Natural killer cell (primary cell): ENCODE data around the gene C22orf15. TPM values are rescaled to one million over a fixed set of nuclear protein-coding genes. Genes with fewer than 3 reads are reported as not detected.

ENCODE experiments used
- ATAC-seq, 3 donors: fragments of 150-1000 bp in 2 of 3; fragments of 200-7000 bp in 1 of 3; cut with Tn5 transposase; 1 replicate in 1 of 3; 2 replicates in 2 of 3; pipeline ENCODE4 v1.10.0; 2021; ENCODE audit warnings: mild to moderate bottlenecking in 2 of 3, moderate library complexity in 2 of 3
- DNase-seq, 2 donors: peaks; one replicate each; pipeline versions ENCODE4 v3.0.0 to v3.0.0-alpha.2; 2013 to 2021; ENCODE audit warnings: mixed read lengths in 1 of 2
- H3K27ac ChIP-seq: one replicate; pipeline ENCODE4 v1.5.1; 2013; ENCODE audit warnings: mild to moderate bottlenecking, low read length
- H3K27me3 ChIP-seq: one replicate; pipeline ENCODE4 v1.6.1; 2013; ENCODE audit warnings: low read length; ENCODE audit not compliant: control insufficient read depth, insufficient read depth
- H3K36me3 ChIP-seq: one replicate; pipeline ENCODE4 v1.6.1; 2013; ENCODE audit warnings: low read length; ENCODE audit not compliant: control insufficient read depth, insufficient read depth
- H3K4me1 ChIP-seq: one replicate; pipeline ENCODE4 v1.6.1; 2013; ENCODE audit warnings: low read length; ENCODE audit not compliant: control insufficient read depth, insufficient read depth
- H3K4me3 ChIP-seq: one replicate; pipeline ENCODE4 v1.5.1; 2013; ENCODE audit warnings: low read length
- H3K9me3 ChIP-seq: one replicate; pipeline ENCODE4 v1.6.1; 2013; ENCODE audit warnings: low read length; ENCODE audit not compliant: control insufficient read depth, insufficient read depth
- H3K27ac Mint-ChIP-seq, 2 donors: one replicate each; pipeline ENCODE4 v1.8.0; 2022; ENCODE audit warnings: mild to moderate bottlenecking in 2 of 2, mixed read lengths in 2 of 2, moderate library complexity in 1 of 2
- H3K27me3 Mint-ChIP-seq, 2 donors: one replicate each; pipeline ENCODE4 v1.8.0; 2022; ENCODE audit warnings: low read depth in 2 of 2, mixed read lengths in 2 of 2
- H3K36me3 Mint-ChIP-seq: one replicate; pipeline ENCODE4 v1.8.0; 2022; ENCODE audit warnings: mixed read lengths
- H3K4me1 Mint-ChIP-seq, 2 donors: one replicate each; pipeline ENCODE4 v1.8.0; 2022; ENCODE audit warnings: mixed read lengths in 2 of 2
- H3K4me3 Mint-ChIP-seq: one replicate; pipeline ENCODE4 v1.8.0; 2022; ENCODE audit warnings: mild to moderate bottlenecking, moderate library complexity, mixed read lengths
- H3K9me3 Mint-ChIP-seq, 2 donors: one replicate each; pipeline ENCODE4 v1.8.0; 2022; ENCODE audit warnings: mixed read lengths in 2 of 2
- whole genome bisulfite sequencing: methylation state at CpG from one replicate; pipeline ENCODE4 v1.1.7; 2013; ENCODE audit warnings: missing lambda C conversion rate; ENCODE audit not compliant: insufficient coverage; 5-methylcytosine and 5-hydroxymethylcytosine counted together
- intact Hi-C: fragments of 100-400 bp; cut with micrococcal nuclease; formaldehyde crosslinking; loops from one replicate; pipeline ENCODE4 v1.14.2; 2022
- total RNA-seq, 4 donors: library from RNA; stranded (reverse); fragments of 120-200 nt in 1 of 4; gene quantifications; one replicate each; pipeline versions ENCODE4 v1.2.3 to v1.2.4, GENCODE V29; 2013 to 2022
- TF ChIP-seq, protein P1 (sequence below): fragments of 200-600 bp; IDR thresholded peaks from one replicate; pipeline ENCODE4 v1.8.0; 2022; ENCODE audit warnings: antibody characterized with exemption

The C22orf15 gene
- total RNA-seq, 3 donors from 2014 or later (not counting 1 experiment from before 2014, with no cell fraction given) = not detected

DNA sequence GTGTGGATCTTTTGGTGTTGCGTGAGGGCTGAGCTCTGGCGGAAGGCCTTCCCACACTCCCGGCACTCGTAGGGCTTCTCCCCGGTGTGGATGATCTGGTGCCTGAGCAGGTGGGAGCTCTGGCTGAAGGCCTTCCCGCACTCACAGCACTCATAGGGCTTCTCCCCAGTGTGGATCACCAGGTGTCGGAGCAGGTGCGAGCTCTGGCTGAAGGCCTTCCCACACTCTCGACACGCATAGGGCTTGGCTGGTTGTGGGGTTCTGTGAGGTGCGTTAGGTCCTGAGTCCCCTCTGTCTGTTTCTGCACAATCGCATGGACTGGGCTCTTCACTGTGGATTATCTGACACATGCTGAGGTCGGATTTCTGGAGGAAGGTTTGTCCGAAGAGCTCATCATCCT is 18.3 kb upstream of the C22orf15 start:
- Histone ChIP-seq H3K9me3 (no peaks in the 10 kb centered on the region), H3K36me3 (peaks cover 28% of the 10 kb centered on the region), H3K27ac (no peak overlapping the region), H3K4me1 (no peaks in the 10 kb centered on the region), H3K4me3 (no peak overlapping the region), H3K27me3 (no peaks in the 10 kb centered on the region)
- H3K27me3 Mint-ChIP-seq = no peaks in the 10 kb centered on the region
- TF ChIP-seq, protein P1, sequence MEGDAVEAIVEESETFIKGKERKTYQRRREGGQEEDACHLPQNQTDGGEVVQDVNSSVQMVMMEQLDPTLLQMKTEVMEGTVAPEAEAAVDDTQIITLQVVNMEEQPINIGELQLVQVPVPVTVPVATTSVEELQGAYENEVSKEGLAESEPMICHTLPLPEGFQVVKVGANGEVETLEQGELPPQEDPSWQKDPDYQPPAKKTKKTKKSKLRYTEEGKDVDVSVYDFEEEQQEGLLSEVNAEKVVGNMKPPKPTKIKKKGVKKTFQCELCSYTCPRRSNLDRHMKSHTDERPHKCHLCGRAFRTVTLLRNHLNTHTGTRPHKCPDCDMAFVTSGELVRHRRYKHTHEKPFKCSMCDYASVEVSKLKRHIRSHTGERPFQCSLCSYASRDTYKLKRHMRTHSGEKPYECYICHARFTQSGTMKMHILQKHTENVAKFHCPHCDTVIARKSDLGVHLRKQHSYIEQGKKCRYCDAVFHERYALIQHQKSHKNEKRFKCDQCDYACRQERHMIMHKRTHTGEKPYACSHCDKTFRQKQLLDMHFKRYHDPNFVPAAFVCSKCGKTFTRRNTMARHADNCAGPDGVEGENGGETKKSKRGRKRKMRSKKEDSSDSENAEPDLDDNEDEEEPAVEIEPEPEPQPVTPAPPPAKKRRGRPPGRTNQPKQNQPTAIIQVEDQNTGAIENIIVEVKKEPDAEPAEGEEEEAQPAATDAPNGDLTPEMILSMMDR = no peak
- 97% methylated on average over 14 of the region's 14 CpGs for WGBS
- ATAC-seq = no peak
- no peak overlapping the region for H3K4me3 Mint-ChIP-seq
- no peak overlapping the region for H3K27ac Mint-ChIP-seq
- peaks cover 13 to 20% of the 10 kb centered on the region in 2 donors for H3K4me1 Mint-ChIP-seq
- DNase-seq = no peak
- peaks cover 13% of the 10 kb centered on the region for H3K36me3 Mint-ChIP-seq
- H3K9me3 Mint-ChIP-seq = no peaks in the 10 kb centered on the region
- intact Hi-C loops = no loop called here

DNA sequence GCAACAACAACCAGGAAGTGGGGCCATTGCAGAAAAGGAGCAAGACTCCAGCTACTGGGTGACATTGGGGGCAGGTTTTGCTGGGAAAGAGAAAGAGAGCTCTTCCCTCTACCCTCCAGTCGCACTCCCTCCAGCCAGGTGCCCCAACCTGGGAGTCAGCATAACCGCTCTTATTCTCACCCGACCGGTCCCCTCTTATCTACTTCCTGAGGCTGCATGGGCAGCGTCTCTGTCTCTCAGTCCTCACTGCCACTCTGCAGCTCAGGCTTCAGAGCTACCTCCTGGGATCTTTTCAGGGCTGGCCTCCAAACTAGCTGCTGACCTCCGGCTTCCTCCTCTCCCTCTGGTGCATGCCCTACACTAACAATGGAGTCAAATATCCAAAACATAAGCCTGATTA is 17.0 kb upstream of the C22orf15 start:
- H3K4me3 ChIP-seq = no peak overlapping the region
- Mint-ChIP-seq H3K27ac (peak overlapping the region in 1 of 2 donors; percentile 58), H3K4me1 (peaks cover 26 to 33% of the 10 kb centered on the region in 2 donors), H3K9me3 (no peaks in the 10 kb centered on the region), H3K27me3 (no peaks in the 10 kb centered on the region), H3K4me3 (no peak overlapping the region), H3K36me3 (peaks cover 13% of the 10 kb centered on the region)
- H3K36me3 ChIP-seq = peaks cover 28% of the 10 kb centered on the region
- peaks cover 10% of the 10 kb centered on the region for H3K4me1 ChIP-seq
- DNase-seq (no peak), ATAC-seq (no peak)
- H3K27me3 ChIP-seq = no peaks in the 10 kb centered on the region
- H3K9me3 ChIP-seq = no peaks in the 10 kb centered on the region
- TF ChIP-seq, protein P1 = no peak
- intact Hi-C loops = no loop called here
- 79% methylated on average over 6 of the region's 6 CpGs for WGBS
- H3K27ac ChIP-seq = no peak overlapping the region

DNA sequence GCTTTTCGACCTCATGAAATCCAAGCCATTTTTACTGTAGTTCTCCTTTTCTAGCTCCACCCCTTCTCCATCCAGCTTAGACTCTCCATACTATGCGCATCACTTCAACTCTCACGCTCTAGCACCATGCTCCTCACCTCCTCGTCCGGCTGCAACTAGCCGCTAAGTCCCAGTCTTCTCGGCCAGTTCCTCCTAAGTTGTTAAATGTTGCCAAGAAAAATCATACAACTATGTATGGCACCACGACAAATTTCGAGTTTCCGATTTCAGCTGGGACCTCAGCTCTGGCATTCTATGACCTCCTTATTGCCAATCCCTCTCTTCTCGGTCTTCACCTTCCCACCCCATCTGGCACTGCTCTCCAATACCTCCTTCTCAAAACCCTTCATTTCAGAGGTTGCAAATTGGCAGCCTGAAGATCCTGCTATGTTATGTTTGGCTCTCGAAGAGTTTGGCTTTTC is 12.9 kb upstream of the C22orf15 start:
- Mint-ChIP-seq H3K27ac (peak overlapping the region; percentile 82 to 91), H3K9me3 (no peaks in the 10 kb centered on the region), H3K4me3 (peak overlapping the region; percentile 92), H3K4me1 (peaks cover 25 to 38% of the 10 kb centered on the region in 2 donors), H3K27me3 (no peaks in the 10 kb centered on the region), H3K36me3 (peaks cover 3% of the 10 kb centered on the region)
- Histone ChIP-seq H3K27ac (no peak overlapping the region), H3K36me3 (no peaks in the 10 kb centered on the region), H3K4me1 (peaks cover 26% of the 10 kb centered on the region), H3K4me3 (no peak overlapping the region), H3K27me3 (no peaks in the 10 kb centered on the region), H3K9me3 (no peaks in the 10 kb centered on the region)
- ATAC-seq (no peak), DNase-seq (no peak)
- TF ChIP-seq, protein P1 = no peak
- 91% methylated on average over 12 of the region's 12 CpGs for WGBS
- intact Hi-C loops = no loop called here

DNA sequence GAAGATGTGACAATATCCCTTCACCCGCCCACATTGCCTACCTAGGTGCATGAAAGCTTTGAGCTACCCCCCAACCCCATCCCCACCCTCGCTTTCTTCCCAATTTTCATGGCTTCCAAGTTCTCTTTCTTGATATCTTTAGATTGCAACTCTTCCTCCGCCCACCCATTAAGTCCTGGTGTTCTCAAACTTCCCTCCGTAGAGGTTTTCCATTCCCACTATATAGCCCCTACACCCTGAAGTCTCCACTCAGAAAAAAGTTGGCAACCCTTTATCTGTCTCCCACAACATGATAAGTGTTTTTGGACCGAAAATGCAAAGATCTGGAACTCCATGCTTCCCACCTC is 12.4 kb upstream of the C22orf15 start:
- Mint-ChIP-seq H3K4me3 (peak overlapping the region; percentile 92), H3K36me3 (no peaks in the 10 kb centered on the region), H3K27ac (peak overlapping the region; percentile 82 to 91), H3K27me3 (no peaks in the 10 kb centered on the region), H3K9me3 (no peaks in the 10 kb centered on the region), H3K4me1 (peaks cover 20 to 33% of the 10 kb centered on the region in 2 donors)
- Histone ChIP-seq H3K4me1 (peaks cover 26% of the 10 kb centered on the region), H3K9me3 (no peaks in the 10 kb centered on the region), H3K27ac (peak overlapping the region; percentile 52), H3K4me3 (peak overlapping the region; percentile 53), H3K27me3 (no peaks in the 10 kb centered on the region), H3K36me3 (no peaks in the 10 kb centered on the region)
- ATAC-seq (no peak), DNase-seq (no peak)
- TF ChIP-seq, protein P1 = no peak
- WGBS = 39% methylated on average over 5 of the region's 5 CpGs
- intact Hi-C loops = no loop called here
